ENCODE results near the gene GAGE12J.
"Not testable (repeated sequence)": the region's sequence is repeated elsewhere in the genome, so short reads cannot be mapped to it uniquely, and the experiment has no call there.

The GAGE12J gene

DNA sequence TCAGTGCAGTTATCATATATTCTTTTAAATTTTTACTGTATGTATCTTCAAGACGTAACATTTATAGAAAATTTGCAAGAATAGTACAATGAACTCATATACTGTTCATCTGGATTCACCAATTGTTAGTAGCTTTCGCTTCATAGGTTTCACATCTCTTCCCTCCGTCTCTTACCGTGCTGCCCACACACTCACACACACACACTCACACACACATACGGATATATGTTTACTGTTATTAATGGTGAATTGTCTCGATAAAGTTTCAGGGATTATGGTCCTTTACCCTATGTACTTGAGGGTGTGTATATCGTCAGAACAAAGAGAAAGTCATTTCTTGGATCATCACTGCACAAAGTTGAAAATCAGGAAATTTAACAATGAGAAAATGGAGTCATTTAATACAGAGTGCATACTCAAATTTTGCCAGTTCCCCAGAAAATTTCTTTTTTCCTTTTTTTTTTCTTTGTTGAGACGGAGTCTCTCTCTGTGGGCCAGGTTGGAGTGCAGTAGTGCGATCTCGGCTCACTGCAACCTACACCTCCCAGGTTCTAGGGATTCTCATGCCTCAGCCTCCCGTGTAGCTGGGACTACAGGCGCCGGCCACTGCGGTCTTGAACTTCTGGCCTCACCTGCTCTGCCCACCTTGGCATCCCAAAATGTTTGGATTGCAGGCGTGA, 22.8 kb downstream of the GAGE12J start:
- not testable (repeated sequence) for H3K27ac ChIP-seq (ENCODE audit: low read depth, low read length); H3K9me3 ChIP-seq (ENCODE audit: control insufficient read depth in 1 of 2, low read length in 2 of 2); H3K9ac ChIP-seq (ENCODE audit: low read depth in 1 of 2, low read length in 2 of 2); H3K4me1 ChIP-seq (ENCODE audit: control insufficient read depth in 1 of 2, insufficient read depth in 2 of 2, low read length in 2 of 2); H3K4me3 ChIP-seq (ENCODE audit: low read depth in 1 of 2, low read length in 2 of 2); H3K36me3 ChIP-seq (ENCODE audit: control insufficient read depth in 1 of 2, insufficient read depth in 2 of 2, low read length in 2 of 2); H3K27me3 ChIP-seq (ENCODE audit: control insufficient read depth in 1 of 2, insufficient read depth in 2 of 2, low read length in 2 of 2)

DNA sequence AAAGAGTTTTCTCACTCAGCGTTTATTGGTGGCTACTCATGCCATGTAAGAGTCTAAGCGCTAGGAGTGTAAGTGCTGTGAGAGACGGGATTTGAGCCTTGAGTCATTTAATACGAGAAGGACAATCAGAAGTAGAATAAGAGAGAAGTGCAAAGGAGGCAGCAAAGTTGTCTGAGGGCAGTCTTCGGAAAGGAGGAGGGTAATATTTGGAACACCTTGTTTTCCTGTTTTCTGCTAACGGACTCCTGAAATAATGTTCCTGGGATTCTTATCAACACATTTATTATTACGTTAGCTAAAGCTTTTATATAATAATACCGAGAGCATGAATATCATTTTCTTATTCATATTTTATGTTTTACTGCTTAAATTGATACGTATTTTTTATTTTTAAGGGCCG, 23.6 kb downstream of the GAGE12J start:
- not testable (repeated sequence) for H3K9ac ChIP-seq (ENCODE audit: low read depth in 1 of 2, low read length in 2 of 2); H3K4me1 ChIP-seq (ENCODE audit: control insufficient read depth in 1 of 2, insufficient read depth in 2 of 2, low read length in 2 of 2); H3K27ac ChIP-seq (ENCODE audit: low read depth, low read length); H3K9me3 ChIP-seq (ENCODE audit: control insufficient read depth in 1 of 2, low read length in 2 of 2); H3K27me3 ChIP-seq (ENCODE audit: control insufficient read depth in 1 of 2, insufficient read depth in 2 of 2, low read length in 2 of 2); H3K36me3 ChIP-seq (ENCODE audit: control insufficient read depth in 1 of 2, insufficient read depth in 2 of 2, low read length in 2 of 2); H3K4me3 ChIP-seq (ENCODE audit: low read depth in 1 of 2, low read length in 2 of 2)

- H3K27ac ChIP-seq (ENCODE audit: low read depth, low read length); H3K4me1 ChIP-seq (ENCODE audit: control insufficient read depth in 1 of 2, insufficient read depth in 2 of 2, low read length in 2 of 2); H3K27me3 ChIP-seq (ENCODE audit: control insufficient read depth in 1 of 2, insufficient read depth in 2 of 2, low read length in 2 of 2); H3K9ac ChIP-seq (ENCODE audit: low read depth in 1 of 2, low read length in 2 of 2); H3K36me3 ChIP-seq (ENCODE audit: control insufficient read depth in 1 of 2, insufficient read depth in 2 of 2, low read length in 2 of 2); H3K9me3 ChIP-seq (ENCODE audit: control insufficient read depth in 1 of 2, low read length in 2 of 2); H3K4me3 ChIP-seq (ENCODE audit: low read depth in 1 of 2, low read length in 2 of 2): not testable (repeated sequence)
These were observed 24.3 kb downstream of the GAGE12J start for GRCh38 chrX:49346150-49346549.
